Endothelial cell of umbilical vein (primary cell): ENCODE measurements around the gene TMEM119. TPM values are rescaled to one million over a fixed set of nuclear protein-coding genes. Genes with fewer than 3 reads are reported as not detected.

Experiments
- BruUV-seq: library from RNA; stranded (reverse); fragments of 400-500 nt; replicated peaks from 2 replicates; lab custom pipeline; 2021; lab: Mats Ljungman, UMichigan
- CTCF ChIA-PET: fragments of 300-600, 350-600 bp; sonication (Branson Sonifier 250); formaldehyde crosslinking; loops from one replicate; lab custom pipeline; 2021; ENCODE audit warnings: antibody characterized with exemption, inconsistent platforms; lab: Charles Lee
- POLR2A ChIA-PET: fragments of 300-600, 350-600 bp; sonication (Branson Sonifier 250); formaldehyde crosslinking; loops from one replicate; lab custom pipeline; 2021; ENCODE audit warnings: antibody characterized with exemption, inconsistent platforms; lab: Charles Lee
- DNase-seq: peaks from one replicate; pipeline ENCODE4 v3.0.0-alpha.2; 2011; ENCODE audit warnings: low read depth, low spot score
- FAIRE-seq: peaks from 2 replicates; lab custom pipeline; 2011; peaks lifted over from hg19 to GRCh38; lab: Jason Lieb, UNC
- H2AFZ ChIP-seq: 2 replicates; pipeline ENCODE4 v1.6.0; 2012; ENCODE audit warnings: low read depth, low read length, control low read depth, inconsistent platforms
- H3K27ac ChIP-seq: 2 replicates; pipeline ENCODE4 v1.5.1; 2011; ENCODE audit warnings: low read depth, mild to moderate bottlenecking, control low read depth, low read length, moderate library complexity; ENCODE audit not compliant: insufficient read depth
- H3K27me3 ChIP-seq, 2 experiments: 2 replicates each; pipeline versions ENCODE4 v1.6.0 to v1.6.1; 2011; ENCODE audit warnings: low read length in 2 of 2, mixed read lengths in 1 of 2; ENCODE audit not compliant: control insufficient read depth in 2 of 2, insufficient read depth in 2 of 2
- H3K36me3 ChIP-seq, 2 experiments: 2 replicates in 1 of 2; 3 replicates in 1 of 2; pipeline ENCODE4 v1.5.1; 2011; ENCODE audit warnings: low read length in 2 of 2, mild to moderate bottlenecking in 1 of 2, moderate library complexity in 1 of 2; ENCODE audit not compliant: control insufficient read depth in 2 of 2, insufficient read depth in 2 of 2; ENCODE audit errors: extremely low read depth in 1 of 2
- H3K4me1 ChIP-seq: 3 replicates; pipeline ENCODE4 v1.5.1; 2011; ENCODE audit warnings: mild to moderate bottlenecking, low read length; ENCODE audit not compliant: control insufficient read depth, insufficient read depth; ENCODE audit errors: extremely low read depth
- H3K4me2 ChIP-seq: 2 replicates; pipeline ENCODE4 v1.6.1; 2011; ENCODE audit warnings: low read length, control low read depth, mixed read lengths; ENCODE audit not compliant: insufficient read depth
- H3K4me3 ChIP-seq, 3 experiments: fragments of 200-600 bp in 1 of 3; sonication (generic), shearing (Covaris generic) in 1 of 3; replicated peaks in 1 of 3; 2 replicates each; pipeline ENCODE4 v1.5.1; 2011 to 2016; ENCODE audit warnings: control low read depth in 3 of 3, low read length in 3 of 3, mild to moderate bottlenecking in 2 of 3, inconsistent platforms in 1 of 3, low read depth in 1 of 3, moderate library complexity in 1 of 3; ENCODE audit not compliant: insufficient read depth in 1 of 3
- H3K79me2 ChIP-seq: 2 replicates; pipeline ENCODE4 v1.6.0; 2012; ENCODE audit warnings: low read length, inconsistent platforms; ENCODE audit not compliant: control insufficient read depth, insufficient read depth
- H3K9ac ChIP-seq: replicated peaks from 2 replicates; pipeline ENCODE3; 2011; ENCODE audit warnings: low read length, control low read depth; ENCODE audit not compliant: insufficient read depth; ENCODE audit errors: extremely low read depth
- H3K9me1 ChIP-seq: replicated peaks from 3 replicates; pipeline ENCODE4 v1.6.0; 2011; ENCODE audit warnings: mild to moderate bottlenecking, low read length; ENCODE audit not compliant: control insufficient read depth, insufficient read depth; ENCODE audit errors: extremely low read depth
- H3K9me3 ChIP-seq: replicated peaks from 2 replicates; pipeline ENCODE4 v1.5.1; 2012; ENCODE audit warnings: low read length, inconsistent platforms; ENCODE audit not compliant: control insufficient read depth, insufficient read depth
- H4K20me1 ChIP-seq: replicated peaks from 2 replicates; pipeline ENCODE3; 2011; ENCODE audit warnings: mild to moderate bottlenecking, low read length; ENCODE audit not compliant: control insufficient read depth, insufficient read depth; ENCODE audit errors: extremely low read depth
- EZH2 ChIP-seq: IDR thresholded peaks from 2 replicates; pipeline ENCODE4 v1.6.1; 2012; ENCODE audit warnings: borderline replicate concordance, low read depth, mild to moderate bottlenecking, moderate library complexity, low read length, inconsistent platforms; ENCODE audit not compliant: severe bottlenecking
- FOS ChIP-seq: IDR thresholded peaks from 2 replicates; pipeline ENCODE4 v1.6.1; 2011; ENCODE audit warnings: mild to moderate bottlenecking, low read length, moderate library complexity, borderline replicate concordance; ENCODE audit not compliant: insufficient read depth
- GATA2 ChIP-seq: IDR thresholded peaks from 2 replicates; pipeline ENCODE4 v1.7.0; 2011; ENCODE audit warnings: low read depth, mild to moderate bottlenecking, moderate library complexity, mixed read lengths, low read length; ENCODE audit not compliant: insufficient read length, insufficient read depth
- JUN ChIP-seq: IDR thresholded peaks from 2 replicates; pipeline ENCODE4 v1.6.1; 2011; ENCODE audit warnings: borderline replicate concordance, low read depth; ENCODE audit not compliant: insufficient read length, insufficient read depth
- MYC ChIP-seq: IDR thresholded peaks from one replicate; pipeline ENCODE4 v1.6.1; 2011; ENCODE audit warnings: mild to moderate bottlenecking, low read depth, low read length
- POLR2A ChIP-seq: IDR thresholded peaks from 2 replicates; pipeline ENCODE4 v1.6.1; 2012; ENCODE audit warnings: low read depth, mild to moderate bottlenecking, control low read depth, low read length
- POLR2AphosphoS5 ChIP-seq: IDR thresholded peaks from 2 replicates; pipeline ENCODE4 v1.6.1; 2012; ENCODE audit warnings: low read depth, mild to moderate bottlenecking, control low read depth, low read length, moderate library complexity; ENCODE audit not compliant: insufficient read depth
- dilution Hi-C: fragments of 300-500 bp; cut with MboI; formaldehyde crosslinking; loops from one replicate; pipeline ENCODE4 v1.15.0; 2019; ENCODE audit warnings: low sequenced_read_pairs; ENCODE audit not compliant: extremely low pct_ligation_motif_present
- intact Hi-C: fragments of 100-400 bp; cut with micrococcal nuclease; formaldehyde crosslinking; loops from one replicate; pipeline ENCODE4 v1.10.0; 2022
- polyA plus RNA-seq, 4 experiments: library from polyadenylated mRNA; depleted of rRNA in 3 of 4; stranded (reverse) in 3 of 4; unstranded in 1 of 4; fragments of >200 nt; gene quantifications; 2 replicates each; pipeline versions ENCODE4 v1.2.1 to v1.2.3, GENCODE V29; 2011 to 2012; ENCODE audit warnings: missing spikeins in 1 of 4
- total RNA-seq: library from RNA; stranded (reverse); gene quantifications from 2 replicates; pipeline ENCODE4 v1.2.3, GENCODE V29; 2021
- TF ChIP-seq, protein P1 (sequence below), 2 donors: IDR thresholded peaks; 1 replicate in 1 of 2; 2 replicates in 1 of 2; pipeline ENCODE4 v1.5.1; 2011; ENCODE audit warnings: low read length in 2 of 2, mild to moderate bottlenecking in 2 of 2, moderate library complexity in 2 of 2, control low read depth in 1 of 2, inconsistent platforms in 1 of 2, low read depth in 1 of 2; ENCODE audit not compliant: insufficient read depth in 1 of 2; ENCODE audit errors: extremely low read depth in 1 of 2
- TF ChIP-seq, protein P2 (sequence below): IDR thresholded peaks from 2 replicates; pipeline ENCODE4 v1.6.1; 2011; ENCODE audit not compliant: insufficient read depth, insufficient read length

Gene TMEM119
- total and polyA plus RNA-seq, 2 donors (not counting 3 experiments of a cell fraction or from before 2014, with no cell fraction given): not detected

DNA sequence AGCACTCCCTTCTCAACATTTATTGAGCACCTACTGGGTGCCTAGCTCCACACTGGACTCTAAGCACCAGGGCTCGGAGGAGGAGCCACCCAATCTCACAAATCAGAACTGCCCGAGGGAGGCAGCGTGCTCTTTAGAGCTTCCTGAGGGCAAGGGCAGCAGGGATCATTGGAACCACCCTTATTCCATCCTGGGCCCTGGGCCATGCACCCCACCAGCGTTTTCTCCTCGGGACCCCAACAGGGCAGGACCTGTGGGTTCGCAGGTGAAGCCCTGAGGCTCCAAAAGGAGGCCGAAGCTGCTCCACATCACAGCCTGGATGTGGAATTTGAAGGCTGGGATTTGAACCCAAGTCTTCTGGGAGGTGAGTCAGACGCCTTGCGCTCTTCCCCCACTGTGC lies 15.4 kb downstream of the TMEM119 start:
- Histone ChIP-seq H2AFZ (no peak overlapping the region), H3K9me3 (no peaks in the 10 kb centered on the region), H3K4me2 (no peak overlapping the region), H3K4me3 (no peak overlapping the region), H3K79me2 (no peaks in the 10 kb centered on the region), H4K20me1 (no peaks in the 10 kb centered on the region), H3K27ac (no peak overlapping the region), H3K36me3 (no peaks in the 10 kb centered on the region), H3K9ac (no peak overlapping the region), H3K9me1 (no peaks in the 10 kb centered on the region), H3K4me1 (no peaks in the 10 kb centered on the region), H3K27me3 (no peaks in the 10 kb centered on the region)
- dilution Hi-C loops: no loop called here
- intact Hi-C loops: no loop called here
- POLR2A ChIA-PET: interaction anchor here (0.5 kb wide), 1 partner anchor 19 kb away, joined by 3 read pairs; no protein-coding TSS in a partner anchor
- DNase-seq: no peak
- CTCF ChIA-PET: no interaction called here
- TF ChIP-seq MYC: no peak
- TF ChIP-seq, protein P1, sequence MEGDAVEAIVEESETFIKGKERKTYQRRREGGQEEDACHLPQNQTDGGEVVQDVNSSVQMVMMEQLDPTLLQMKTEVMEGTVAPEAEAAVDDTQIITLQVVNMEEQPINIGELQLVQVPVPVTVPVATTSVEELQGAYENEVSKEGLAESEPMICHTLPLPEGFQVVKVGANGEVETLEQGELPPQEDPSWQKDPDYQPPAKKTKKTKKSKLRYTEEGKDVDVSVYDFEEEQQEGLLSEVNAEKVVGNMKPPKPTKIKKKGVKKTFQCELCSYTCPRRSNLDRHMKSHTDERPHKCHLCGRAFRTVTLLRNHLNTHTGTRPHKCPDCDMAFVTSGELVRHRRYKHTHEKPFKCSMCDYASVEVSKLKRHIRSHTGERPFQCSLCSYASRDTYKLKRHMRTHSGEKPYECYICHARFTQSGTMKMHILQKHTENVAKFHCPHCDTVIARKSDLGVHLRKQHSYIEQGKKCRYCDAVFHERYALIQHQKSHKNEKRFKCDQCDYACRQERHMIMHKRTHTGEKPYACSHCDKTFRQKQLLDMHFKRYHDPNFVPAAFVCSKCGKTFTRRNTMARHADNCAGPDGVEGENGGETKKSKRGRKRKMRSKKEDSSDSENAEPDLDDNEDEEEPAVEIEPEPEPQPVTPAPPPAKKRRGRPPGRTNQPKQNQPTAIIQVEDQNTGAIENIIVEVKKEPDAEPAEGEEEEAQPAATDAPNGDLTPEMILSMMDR (IDR thresholded peaks at IDR 0.05; ENCODE audit: extremely low read depth in 1 of 2, insufficient read depth in 1 of 2, low read depth in 1 of 2, low read length in 2 of 2): no peak
- no peak for TF ChIP-seq GATA2
- no peak for TF ChIP-seq POLR2A
- TF ChIP-seq, protein P2, sequence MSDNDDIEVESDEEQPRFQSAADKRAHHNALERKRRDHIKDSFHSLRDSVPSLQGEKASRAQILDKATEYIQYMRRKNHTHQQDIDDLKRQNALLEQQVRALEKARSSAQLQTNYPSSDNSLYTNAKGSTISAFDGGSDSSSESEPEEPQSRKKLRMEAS: no peak
- no peak for TF ChIP-seq POLR2AphosphoS5
- TF ChIP-seq JUN: no peak
- no peak for TF ChIP-seq EZH2
- no peak for TF ChIP-seq FOS
- BruUV-seq: no TSS peak
- FAIRE-seq: no peak
